ENCODE data around the gene TBC1D22A.

TBC1D22A gene

DNA sequence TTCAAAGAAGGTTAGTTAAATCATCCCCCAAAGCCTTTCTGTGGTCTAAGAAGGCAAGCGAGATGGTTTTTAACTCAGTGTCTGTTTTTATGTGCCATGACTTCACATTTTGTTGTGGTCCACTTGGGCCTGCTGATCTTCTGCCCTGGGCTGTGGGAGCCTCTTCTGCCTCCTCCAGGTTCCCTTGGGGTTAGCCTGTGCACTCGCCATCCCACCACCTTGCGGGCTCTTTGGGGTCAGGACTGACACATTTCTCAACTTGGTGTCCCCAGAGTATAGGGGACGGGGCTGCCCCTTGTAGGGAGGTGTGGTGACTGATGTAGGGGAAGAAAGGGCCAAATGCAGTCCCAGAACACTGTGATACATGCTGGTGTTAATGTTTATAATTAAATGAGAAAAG, 207.0 kb downstream of the TBC1D22A start:
- ATAC-seq (ENCODE audit: low read depth), result no peak
- Histone ChIP-seq H3K4me3 (ENCODE audit: severe bottlenecking) (no peak overlapping the region), H3K27me3 (ENCODE audit: insufficient read depth, poor library complexity, severe bottlenecking) (no peaks in the 10 kb centered on the region), H3K27ac (ENCODE audit: poor library complexity, severe bottlenecking) (no peak overlapping the region), H3K4me1 (ENCODE audit: insufficient read depth, poor library complexity, severe bottlenecking) (no peaks in the 10 kb centered on the region), H3K36me3 (ENCODE audit: low read depth) (no peaks in the 10 kb centered on the region), H3K9me3 (ENCODE audit: severe bottlenecking) (no peaks in the 10 kb centered on the region)
- no peak for DNase-seq (ENCODE audit: low spot score)
- TF ChIP-seq, protein P1, sequence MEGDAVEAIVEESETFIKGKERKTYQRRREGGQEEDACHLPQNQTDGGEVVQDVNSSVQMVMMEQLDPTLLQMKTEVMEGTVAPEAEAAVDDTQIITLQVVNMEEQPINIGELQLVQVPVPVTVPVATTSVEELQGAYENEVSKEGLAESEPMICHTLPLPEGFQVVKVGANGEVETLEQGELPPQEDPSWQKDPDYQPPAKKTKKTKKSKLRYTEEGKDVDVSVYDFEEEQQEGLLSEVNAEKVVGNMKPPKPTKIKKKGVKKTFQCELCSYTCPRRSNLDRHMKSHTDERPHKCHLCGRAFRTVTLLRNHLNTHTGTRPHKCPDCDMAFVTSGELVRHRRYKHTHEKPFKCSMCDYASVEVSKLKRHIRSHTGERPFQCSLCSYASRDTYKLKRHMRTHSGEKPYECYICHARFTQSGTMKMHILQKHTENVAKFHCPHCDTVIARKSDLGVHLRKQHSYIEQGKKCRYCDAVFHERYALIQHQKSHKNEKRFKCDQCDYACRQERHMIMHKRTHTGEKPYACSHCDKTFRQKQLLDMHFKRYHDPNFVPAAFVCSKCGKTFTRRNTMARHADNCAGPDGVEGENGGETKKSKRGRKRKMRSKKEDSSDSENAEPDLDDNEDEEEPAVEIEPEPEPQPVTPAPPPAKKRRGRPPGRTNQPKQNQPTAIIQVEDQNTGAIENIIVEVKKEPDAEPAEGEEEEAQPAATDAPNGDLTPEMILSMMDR (IDR thresholded peaks at IDR 0.05; ENCODE audit: poor library complexity, severe bottlenecking), result no peak

DNA sequence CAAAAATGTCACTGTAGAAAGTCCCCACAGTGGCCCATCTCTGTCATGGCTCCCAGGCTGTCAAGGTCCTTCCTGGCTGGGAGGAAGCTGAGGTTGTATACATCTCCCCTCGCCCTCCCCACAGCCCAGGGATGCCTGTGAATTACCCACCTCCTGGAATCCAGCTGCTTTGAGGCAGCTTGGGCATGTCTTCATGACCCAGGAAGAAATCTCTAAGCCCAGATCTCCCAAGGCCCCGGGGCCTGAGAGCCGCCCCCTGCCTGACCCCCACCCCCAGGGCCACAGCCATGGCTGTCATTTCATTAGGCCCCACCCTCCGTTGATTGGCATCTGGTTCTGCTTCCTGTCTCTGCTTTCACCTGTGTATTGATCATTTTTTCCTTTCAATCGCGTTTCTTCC, 207.5 kb downstream of the TBC1D22A start:
- H3K27ac ChIP-seq (ENCODE audit: poor library complexity, severe bottlenecking), result no peak overlapping the region
- TF ChIP-seq, protein P1 (IDR thresholded peaks at IDR 0.05; ENCODE audit: poor library complexity, severe bottlenecking), result no peak
- no peaks in the 10 kb centered on the region for H3K9me3 ChIP-seq (ENCODE audit: severe bottlenecking)
- ATAC-seq (ENCODE audit: low read depth) (no peak), DNase-seq (ENCODE audit: low spot score) (no peak)
- H3K36me3 ChIP-seq (ENCODE audit: low read depth), result no peaks in the 10 kb centered on the region
- H3K4me1 ChIP-seq (ENCODE audit: insufficient read depth, poor library complexity, severe bottlenecking), result no peaks in the 10 kb centered on the region
- no peak overlapping the region for H3K4me3 ChIP-seq (ENCODE audit: severe bottlenecking)
- no peaks in the 10 kb centered on the region for H3K27me3 ChIP-seq (ENCODE audit: insufficient read depth, poor library complexity, severe bottlenecking)

- Histone ChIP-seq H3K9me3 (ENCODE audit: severe bottlenecking) (no peaks in the 10 kb centered on the region), H3K36me3 (ENCODE audit: low read depth) (no peaks in the 10 kb centered on the region), H3K4me3 (ENCODE audit: severe bottlenecking) (no peak overlapping the region), H3K27me3 (ENCODE audit: insufficient read depth, poor library complexity, severe bottlenecking) (no peaks in the 10 kb centered on the region), H3K4me1 (ENCODE audit: insufficient read depth, poor library complexity, severe bottlenecking) (no peaks in the 10 kb centered on the region), H3K27ac (ENCODE audit: poor library complexity, severe bottlenecking) (no peak overlapping the region)
- TF ChIP-seq, protein P1 (IDR thresholded peaks at IDR 0.05; ENCODE audit: poor library complexity, severe bottlenecking), result no peak
- ATAC-seq (ENCODE audit: low read depth) (no peak), DNase-seq (ENCODE audit: low spot score) (no peak)
Measured at GRCh38 chr22:46970411-46971098, 208.1 kb downstream of the TBC1D22A start.

DNA sequence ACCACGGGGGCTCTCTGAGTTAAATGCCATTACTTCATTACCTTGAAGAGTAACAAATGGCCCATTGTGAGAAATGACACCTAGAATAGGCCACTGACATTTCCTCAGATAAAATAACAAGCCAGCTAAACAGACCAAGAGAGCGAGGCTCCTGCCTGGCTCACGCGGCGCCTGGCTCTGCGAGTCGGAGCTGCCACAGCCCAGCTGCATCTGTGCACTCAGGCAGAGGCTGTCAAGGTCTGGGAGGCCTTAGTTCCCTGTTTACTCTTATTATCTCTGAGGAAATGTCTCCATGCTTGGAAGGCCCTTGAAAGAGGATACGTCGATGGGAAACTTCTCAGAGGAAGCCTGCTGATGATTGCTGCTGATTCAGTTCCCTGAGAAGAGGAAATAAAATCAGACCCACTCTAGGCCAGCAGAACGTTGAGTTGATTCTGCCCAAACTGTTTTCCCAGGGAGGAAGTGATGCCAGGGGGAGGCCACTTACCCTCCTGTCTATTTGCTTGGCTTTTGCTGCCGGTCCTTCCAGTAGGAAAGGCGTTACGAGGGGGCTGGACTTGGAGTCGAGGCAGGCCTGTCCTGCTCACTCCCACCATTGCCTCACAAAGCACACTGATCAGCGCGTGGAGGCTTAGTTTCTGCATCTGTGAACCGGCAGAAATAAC, 208.8 kb downstream of the TBC1D22A start:
- H3K4me3 ChIP-seq (ENCODE audit: severe bottlenecking), result no peak overlapping the region
- no peaks in the 10 kb centered on the region for H3K27me3 ChIP-seq (ENCODE audit: insufficient read depth, poor library complexity, severe bottlenecking)
- H3K9me3 ChIP-seq (ENCODE audit: severe bottlenecking), result no peaks in the 10 kb centered on the region
- no peaks in the 10 kb centered on the region for H3K4me1 ChIP-seq (ENCODE audit: insufficient read depth, poor library complexity, severe bottlenecking)
- TF ChIP-seq, protein P1 (IDR thresholded peaks at IDR 0.05; ENCODE audit: poor library complexity, severe bottlenecking), result no peak
- no peak for DNase-seq (ENCODE audit: low spot score)
- no peaks in the 10 kb centered on the region for H3K36me3 ChIP-seq (ENCODE audit: low read depth)
- no peak for ATAC-seq (ENCODE audit: low read depth)
- H3K27ac ChIP-seq (ENCODE audit: poor library complexity, severe bottlenecking), result no peak overlapping the region

- Histone ChIP-seq H3K27ac (ENCODE audit: poor library complexity, severe bottlenecking) (no peak overlapping the region), H3K9me3 (ENCODE audit: severe bottlenecking) (no peaks in the 10 kb centered on the region), H3K4me3 (ENCODE audit: severe bottlenecking) (no peak overlapping the region), H3K4me1 (ENCODE audit: insufficient read depth, poor library complexity, severe bottlenecking) (no peaks in the 10 kb centered on the region), H3K27me3 (ENCODE audit: insufficient read depth, poor library complexity, severe bottlenecking) (no peaks in the 10 kb centered on the region), H3K36me3 (ENCODE audit: low read depth) (no peaks in the 10 kb centered on the region)
- no peak for DNase-seq (ENCODE audit: low spot score)
- ATAC-seq (ENCODE audit: low read depth), result no peak
- TF ChIP-seq, protein P1 (IDR thresholded peaks at IDR 0.05; ENCODE audit: poor library complexity, severe bottlenecking), result no peak
Measured at GRCh38 chr22:46971764-46972125, 209.3 kb downstream of the TBC1D22A start.

Data from RWPE2 (cell line).